GM12878 (cell line): ENCODE measurements around the gene PDS5A.

Source experiments
- CREB1 ChIP-seq: IDR thresholded peaks from 2 replicates; pipeline ENCODE4 v1.6.1; 2012; ENCODE audit warnings: low read depth, mild to moderate bottlenecking, inconsistent platforms
- CTCF ChIP-seq, 3 experiments: IDR thresholded peaks in 2 of 3; conservative IDR thresholded peaks in 1 of 3; 2 replicates each; pipeline ENCODE4 v1.5.1; 2011; ENCODE audit warnings: low read depth in 3 of 3, low read length in 3 of 3, mild to moderate bottlenecking in 3 of 3, control low read depth in 2 of 3, moderate library complexity in 2 of 3, inconsistent platforms in 1 of 3, mixed read lengths in 1 of 3; ENCODE audit not compliant: control insufficient read depth in 2 of 3, insufficient read depth in 1 of 3; ENCODE audit errors: extremely low read depth in 1 of 3
- EED ChIP-seq: sonication (generic); IDR thresholded peaks from 2 replicates; pipeline ENCODE4 v1.6.1; 2016; ENCODE audit warnings: antibody characterized with exemption, low read depth
- EZH2 ChIP-seq: IDR thresholded peaks from 2 replicates; pipeline ENCODE4 v1.6.1; 2012; ENCODE audit warnings: low read depth, mild to moderate bottlenecking, control low read depth, inconsistent platforms, low read length, borderline replicate concordance; ENCODE audit not compliant: control insufficient read depth
- FOXM1 ChIP-seq: IDR thresholded peaks from 2 replicates; pipeline ENCODE4 v1.6.1; 2012; ENCODE audit warnings: low read depth, mild to moderate bottlenecking, inconsistent platforms, low read length, moderate library complexity
- KDM1A ChIP-seq: fragments of 200-600 bp; sonication (generic); IDR thresholded peaks from 2 replicates; pipeline ENCODE4 v1.6.1; 2016; ENCODE audit warnings: borderline replicate concordance
- POLR2AphosphoS5 ChIP-seq: IDR thresholded peaks from 2 replicates; pipeline ENCODE4 v1.6.1; 2011; ENCODE audit warnings: mild to moderate bottlenecking, low read length, inconsistent platforms
- SP1 ChIP-seq: IDR thresholded peaks from one replicate; pipeline ENCODE4 v1.6.1; 2011; ENCODE audit warnings: low read depth, low read length

GRCh38 chr4:39821951-39822350 lies 155.8 kb downstream of the PDS5A start:
- TF ChIP-seq KDM1A (no peak), FOXM1 (no peak), CTCF (IDR thresholded peaks at IDR 0.05 in 2 of 3, conservative IDR thresholded peaks at IDR 0.05 in 1 of 3; ENCODE audit: control insufficient read depth in 2 of 3, extremely low read depth in 1 of 3, insufficient read depth in 1 of 3, low read depth in 3 of 3, low read length in 3 of 3) (no peak), EED (no peak), CREB1 (no peak), POLR2AphosphoS5 (no peak), EZH2 (no peak), SP1 (no peak)
